Measurements from ENCODE around the gene MAP4.
"Not testable (repeated sequence)": the region's sequence is repeated elsewhere in the genome, so short reads cannot be mapped to it uniquely, and the experiment has no call there.

The MAP4 gene

GRCh38 chr3:48018841-48019240 is 2.6 kb upstream of the MAP4 start:
- intact Hi-C loops (cut with DNase I), result no loop called here
- no peak for DNase-seq

GRCh38 chr3:48015431-48016180 is 610 bp downstream of the MAP4 start:
- DNase-seq, result no peak

GRCh38 chr3:48014358-48014757 is 1.9 kb downstream of the MAP4 start:
- intact Hi-C loops (cut with DNase I), result no loop called here
- no peak for DNase-seq

More at GRCh38 chr3:48015431-48016180, 610 bp downstream of the MAP4 start:
- intact Hi-C loops (cut with DNase I), result no loop called here

GRCh38 chr3:48013288-48013980 is 2.8 kb downstream of the MAP4 start:
- no peak for DNase-seq
- intact Hi-C loops (cut with DNase I), result no loop called here

GRCh38 chr3:48012659-48013058 is 3.6 kb downstream of the MAP4 start:
- intact Hi-C loops (cut with DNase I), result no loop called here
- no peak for DNase-seq

- DNase-seq; intact Hi-C loops (cut with DNase I): not testable (repeated sequence)
Observed at GRCh38 chr3:48008066-48008465, 8.2 kb downstream of the MAP4 start.

GRCh38 chr3:48007361-48007760 is 8.9 kb downstream of the MAP4 start:
- intact Hi-C loops (cut with DNase I); DNase-seq: not testable (repeated sequence)

- DNase-seq; intact Hi-C loops (cut with DNase I): not testable (repeated sequence)
Observed at GRCh38 chr3:48006794-48007193, 9.4 kb downstream of the MAP4 start.

- intact Hi-C loops (cut with DNase I), result no loop called here
- DNase-seq, result no peak
Observed at GRCh38 chr3:48004694-48005093, 11.5 kb downstream of the MAP4 start.

- no peak for DNase-seq
- intact Hi-C loops (cut with DNase I), result no loop called here
Observed at GRCh38 chr3:48002787-48003186, 13.4 kb downstream of the MAP4 start.

GRCh38 chr3:48001991-48002390 is 14.2 kb downstream of the MAP4 start:
- no peak for DNase-seq
- intact Hi-C loops (cut with DNase I), result no loop called here

GRCh38 chr3:48000212-48000611 is 16.0 kb downstream of the MAP4 start:
- intact Hi-C loops (cut with DNase I), result no loop called here
- DNase-seq, result no peak

- intact Hi-C loops (cut with DNase I), result no loop called here
- no peak for DNase-seq
Observed at GRCh38 chr3:47996440-47996839, 19.8 kb downstream of the MAP4 start.

GRCh38 chr3:47994180-47994579 is 22.0 kb downstream of the MAP4 start:
- intact Hi-C loops (cut with DNase I), result no loop called here

GRCh38 chr3:47991341-47991740 is 24.9 kb downstream of the MAP4 start:
- no peak for DNase-seq
- intact Hi-C loops (cut with DNase I), result loop anchor here (2.0 kb wide), 1 partner anchor 97 kb away; no protein-coding TSS in a partner anchor

More at GRCh38 chr3:47994180-47994579, 22.0 kb downstream of the MAP4 start:
- DNase-seq, result no peak

- DNase-seq, result peak; percentile 54 to 96 (median 74)
- intact Hi-C loops (cut with DNase I), result loop anchor here (1.0 to 2.0 kb wide), 2 partner anchors 99 to 153 kb away; no protein-coding TSS in a partner anchor
Observed at GRCh38 chr3:47989981-47990440, 26.2 kb downstream of the MAP4 start.

GRCh38 chr3:47985381-47985780 is 30.8 kb downstream of the MAP4 start:
- intact Hi-C loops (cut with DNase I), result no loop called here

GRCh38 chr3:47984075-47984728 is 32.0 kb downstream of the MAP4 start:
- peak in 2 of 10 donors; percentile 16 to 65 for DNase-seq

More at GRCh38 chr3:47985381-47985780, 30.8 kb downstream of the MAP4 start:
- DNase-seq, result no peak

GRCh38 chr3:47980795-47981194 is 35.4 kb downstream of the MAP4 start:
- intact Hi-C loops (cut with DNase I), result no loop called here
- DNase-seq, result no peak

More at GRCh38 chr3:47984075-47984728, 32.0 kb downstream of the MAP4 start:
- intact Hi-C loops (cut with DNase I), result no loop called here

GRCh38 chr3:47979070-47979469 is 37.1 kb downstream of the MAP4 start:
- intact Hi-C loops (cut with DNase I), result no loop called here
- no peak for DNase-seq

GRCh38 chr3:47978386-47978785 is 37.8 kb downstream of the MAP4 start:
- intact Hi-C loops (cut with DNase I), result no loop called here
- DNase-seq, result no peak

Data from posterior cingulate gyrus (tissue), 11 donors.